GM12878 (cell line): ENCODE data around the gene TCP11L1. TPM values are rescaled to one million over a fixed set of nuclear protein-coding genes. Genes with fewer than 3 reads are reported as not detected.

Experiments used
- ATAC-seq: fragments of 200-7000 bp; cut with Tn5 transposase; 3 replicates; pipeline ENCODE4 v1.9.1; 2020; ENCODE audit warnings: mild to moderate bottlenecking, moderate library complexity
- BruUV-seq: library from RNA; stranded (reverse); fragments of 400-500 nt; replicated peaks from 2 replicates; lab custom pipeline; 2021; lab: Mats Ljungman, UMichigan
- CTCF ChIA-PET: fragments of 300-600 bp; sonication (Branson Sonifier 250); formaldehyde crosslinking; extraction: SDS; loops from one replicate; lab custom pipeline; 2021; ENCODE audit warnings: inconsistent platforms; lab: Yijun Ruan, JAX
- POLR2A ChIA-PET: fragments of 350-600 bp; formaldehyde crosslinking; extraction: SDS; loops from one replicate; lab custom pipeline; 2021; ENCODE audit warnings: inconsistent platforms; lab: Charles Lee
- RAD21 ChIA-PET: fragments of 300-600 bp; sonication (Branson Sonifier 250); formaldehyde crosslinking; loops from one replicate; lab custom pipeline; 2023; ENCODE audit warnings: antibody characterized with exemption; ENCODE audit not compliant: unreplicated experiment; lab: Charles Lee
- SMC1A ChIA-PET: fragments of 300-600 bp; sonication (Branson Sonifier 250); formaldehyde crosslinking; loops from one replicate; lab custom pipeline; 2023; ENCODE audit not compliant: unreplicated experiment, uncharacterized antibody; lab: Charles Lee
- DNase-seq: peaks from one replicate; pipeline ENCODE4 v3.0.0-alpha.2; 2011; ENCODE audit warnings: low read depth, low spot score
- FAIRE-seq: peaks from 3 replicates; lab custom pipeline; 2011; peaks lifted over from hg19 to GRCh38; lab: Jason Lieb, UNC
- H2AFZ ChIP-seq: 2 replicates; pipeline ENCODE4 v1.6.0; 2011; ENCODE audit warnings: low read depth, low read length, control low read depth; ENCODE audit not compliant: control insufficient read depth
- H3K27ac ChIP-seq: 2 replicates; pipeline ENCODE4 v1.5.1; 2011; ENCODE audit warnings: control low read depth; ENCODE audit not compliant: control insufficient read depth, insufficient read depth
- H3K27me3 ChIP-seq, 2 experiments: replicated peaks in 1 of 2; 2 replicates each; pipeline versions ENCODE4 v1.6.0 to v1.6.1; 2011; ENCODE audit warnings: low read length in 1 of 2; ENCODE audit not compliant: control insufficient read depth in 2 of 2, insufficient read depth in 2 of 2
- H3K36me3 ChIP-seq, 2 experiments: 2 replicates each; pipeline ENCODE4 v1.5.1; 2011; ENCODE audit warnings: low read length in 1 of 2; ENCODE audit not compliant: control insufficient read depth in 2 of 2, insufficient read depth in 2 of 2
- H3K4me1 ChIP-seq: 2 replicates; pipeline ENCODE4 v1.6.1; 2011; ENCODE audit warnings: mild to moderate bottlenecking, low read length, moderate library complexity, mixed read lengths; ENCODE audit not compliant: control insufficient read depth, insufficient read depth
- H3K4me2 ChIP-seq: 2 replicates; pipeline ENCODE4 v1.6.0; 2011; ENCODE audit warnings: control low read depth; ENCODE audit not compliant: control insufficient read depth, insufficient read depth
- H3K4me3 ChIP-seq: fragments of 200-600 bp; sonication (generic); 2 replicates; pipeline ENCODE4 v1.5.1; 2016
- H3K79me2 ChIP-seq: 2 replicates; pipeline ENCODE4 v1.6.0; 2011; ENCODE audit warnings: low read length; ENCODE audit not compliant: control insufficient read depth, insufficient read depth
- H3K9ac ChIP-seq: 2 replicates; pipeline ENCODE4 v1.8.0; 2011; ENCODE audit warnings: low read length, control low read depth, mixed read lengths; ENCODE audit not compliant: control insufficient read depth, insufficient read depth
- H3K9me3 ChIP-seq: replicated peaks from 3 replicates; pipeline ENCODE4 v1.5.1; 2011; ENCODE audit warnings: mild to moderate bottlenecking, low read length; ENCODE audit not compliant: control insufficient read depth, insufficient read depth
- H4K20me1 ChIP-seq: 2 replicates; pipeline ENCODE4 v1.6.0; 2011; ENCODE audit not compliant: control insufficient read depth, insufficient read depth
- CBX5 ChIP-seq: sonication (generic); IDR thresholded peaks from 2 replicates; pipeline ENCODE4 v1.6.1; 2016; ENCODE audit warnings: low read depth, moderate library complexity, mild to moderate bottlenecking, inconsistent platforms
- EZH2 ChIP-seq: IDR thresholded peaks from 2 replicates; pipeline ENCODE4 v1.6.1; 2012; ENCODE audit warnings: low read depth, mild to moderate bottlenecking, control low read depth, inconsistent platforms, low read length, borderline replicate concordance; ENCODE audit not compliant: control insufficient read depth
- FOXK2 ChIP-seq: fragments of 450-650 bp; IDR thresholded peaks from 2 replicates; pipeline ENCODE4 v1.6.1; 2017; ENCODE audit warnings: mild to moderate bottlenecking, moderate library complexity
- FOXM1 ChIP-seq: IDR thresholded peaks from 2 replicates; pipeline ENCODE4 v1.6.1; 2012; ENCODE audit warnings: low read depth, mild to moderate bottlenecking, inconsistent platforms, low read length, moderate library complexity
- GABPA ChIP-seq: IDR thresholded peaks from 2 replicates; pipeline ENCODE4 v1.6.1; 2014; ENCODE audit warnings: antibody characterized with exemption, low read depth, mild to moderate bottlenecking, inconsistent platforms
- KDM1A ChIP-seq: fragments of 200-600 bp; sonication (generic); IDR thresholded peaks from 2 replicates; pipeline ENCODE4 v1.6.1; 2016; ENCODE audit warnings: borderline replicate concordance
- NR2F1 ChIP-seq: fragments of 450-650 bp; conservative IDR thresholded peaks from 2 replicates; pipeline ENCODE4 v1.6.1; 2017; ENCODE audit warnings: mild to moderate bottlenecking
- POLR2AphosphoS2 ChIP-seq: IDR thresholded peaks from 2 replicates; pipeline ENCODE4 v1.6.1; 2011; ENCODE audit warnings: low read depth, mild to moderate bottlenecking, low read length, improper control_type of control experiment, moderate library complexity
- POU2F2 ChIP-seq: IDR thresholded peaks from 3 replicates; pipeline ENCODE4 v1.6.1; 2011; ENCODE audit warnings: low read depth, mild to moderate bottlenecking, low read length, borderline replicate concordance
- SREBF1 ChIP-seq: IDR thresholded peaks from 2 replicates; pipeline ENCODE4 v1.6.1; 2012; ENCODE audit warnings: mild to moderate bottlenecking, low read length
- STAT3 ChIP-seq: IDR thresholded peaks from 2 replicates; pipeline ENCODE4 v1.6.1; 2011; ENCODE audit warnings: low read depth, low read length, improper control_type of control experiment
- ZBED1 ChIP-seq: IDR thresholded peaks from 2 replicates; pipeline ENCODE4 v1.6.1; 2016; ENCODE audit warnings: borderline replicate concordance
- ZNF24 ChIP-seq: fragments of 450-650 bp; IDR thresholded peaks from 2 replicates; pipeline ENCODE4 v1.6.1; 2017; ENCODE audit warnings: antibody characterized with exemption, mild to moderate bottlenecking
- WGBS: methylation state at CpG from one replicate; pipeline ENCODE4 v1.1.6; 2016; ENCODE audit warnings: low lambda C conversion rate; ENCODE audit not compliant: insufficient replicate concordance, insufficient coverage; ENCODE audit errors: missing lambda C conversion rate; 5-methylcytosine and 5-hydroxymethylcytosine counted together
- in situ Hi-C: fragments of 300-500 bp; cut with MboI; formaldehyde crosslinking; loops from 9 replicates; pipeline ENCODE4 v1.14.3; 2018; ENCODE audit warnings: mixed read lengths
- intact Hi-C: fragments of 100-400 bp; cut with micrococcal nuclease; formaldehyde crosslinking; loops from one replicate; pipeline ENCODE4 v1.14.2; 2022; ENCODE audit not compliant: unreplicated experiment
- polyA plus RNA-seq, 11 experiments: library from polyadenylated mRNA; depleted of rRNA in 4 of 11; unstranded in 6 of 11; stranded (reverse) in 5 of 11; fragments of >200 nt; fragmentation: Nextera tagmentation in 4 of 11; fragmentation: Illumina TruSeq in 1 of 11; extraction: Ambion mirVana in 4 of 11; extraction: Trizol in 1 of 11; gene quantifications; 1 replicate in 1 of 11; 2 replicates in 10 of 11; pipeline versions ENCODE4 v1.2.1 to v1.2.3, GENCODE V29; 2011 to 2016; ENCODE audit warnings: inconsistent platforms in 2 of 11, missing spikeins in 2 of 11, low read depth in 1 of 11
- total RNA-seq, 4 experiments: library from RNA; depleted of rRNA in 3 of 4; stranded (reverse); fragments of >200 nt in 3 of 4; fragmentation: Illumina TruSeq in 1 of 4; extraction: Trizol in 1 of 4; gene quantifications; 2 replicates each; pipeline versions ENCODE4 v1.2.1 to v1.2.3, GENCODE V29; 2013 to 2021
- TF ChIP-seq, protein P1 (sequence below): fragments of 150-350 bp; IDR thresholded peaks from 2 replicates; pipeline ENCODE4 v1.6.1; 2014; ENCODE audit warnings: mild to moderate bottlenecking, low read depth, low read length
- TF ChIP-seq, protein P2 (sequence below): IDR thresholded peaks from 2 replicates; pipeline ENCODE4 v1.6.1; 2011; ENCODE audit warnings: mild to moderate bottlenecking, low read depth, low read length, moderate library complexity; ENCODE audit not compliant: insufficient replicate concordance

The TCP11L1 gene
- total and polyA plus RNA-seq, 10 of the 15 experiments (the other 5 are each of a cell fraction or from before 2014, with no cell fraction given): 5.3 to 15.7 (median 13.0) TPM

DNA sequence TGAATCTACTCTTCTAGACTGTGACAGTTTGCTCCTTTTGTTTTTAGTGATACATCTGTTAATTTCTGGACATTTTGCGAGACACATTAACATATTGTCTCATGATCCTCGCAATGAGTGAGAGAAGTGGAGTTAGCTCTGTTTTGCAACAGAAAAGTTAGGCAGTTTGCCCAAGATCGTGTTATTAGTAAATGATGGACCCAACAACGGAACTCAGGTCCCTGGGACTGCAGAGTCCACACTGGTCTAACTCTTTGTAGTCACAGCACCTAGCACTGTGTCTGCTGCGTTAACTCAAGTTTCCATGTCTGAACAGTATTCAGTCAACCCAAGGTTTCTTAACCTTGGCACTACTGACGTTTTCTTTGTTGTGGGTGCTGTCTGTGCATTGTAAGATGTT is 20.5 kb upstream of the TCP11L1 start:
- no peak overlapping the region for H3K27ac ChIP-seq
- intact Hi-C loops: no loop called here
- TF ChIP-seq STAT3 (no peak), ZBED1 (no peak), EZH2 (no peak), FOXM1 (no peak), FOXK2 (no peak), NR2F1 (no peak)
- TF ChIP-seq, all 136 proteins: peak for 0
- ChIA-PET SMC1A (no interaction called here), RAD21 (interaction anchor here (0.5 kb wide), 1 partner anchor 212 kb away, joined by 3 read pairs; no protein-coding TSS in a partner anchor), POLR2A (no interaction called here), CTCF (no interaction called here)
- Histone ChIP-seq H3K4me1 (no peaks in the 10 kb centered on the region), H2AFZ (no peak overlapping the region), H3K9me3 (no peaks in the 10 kb centered on the region; the same call in 2 of the 3 replicates), H3K4me3 (no peak overlapping the region), H3K79me2 (no peaks in the 10 kb centered on the region), H3K36me3 (no peaks in the 10 kb centered on the region), H3K27me3 (peaks cover 0 to 5% of the 10 kb centered on the region in 2 experiments; a peak in 2 of 4 replicates), H3K9ac (no peak overlapping the region), H4K20me1 (no peaks in the 10 kb centered on the region), H3K4me2 (no peak overlapping the region)
- BruUV-seq: no TSS peak
- ATAC-seq: no peak
- WGBS: 30% methylated on average over 6 of the region's 6 CpGs
- in situ Hi-C loops: no loop called here
- FAIRE-seq: no peak
- no peak for DNase-seq

DNA sequence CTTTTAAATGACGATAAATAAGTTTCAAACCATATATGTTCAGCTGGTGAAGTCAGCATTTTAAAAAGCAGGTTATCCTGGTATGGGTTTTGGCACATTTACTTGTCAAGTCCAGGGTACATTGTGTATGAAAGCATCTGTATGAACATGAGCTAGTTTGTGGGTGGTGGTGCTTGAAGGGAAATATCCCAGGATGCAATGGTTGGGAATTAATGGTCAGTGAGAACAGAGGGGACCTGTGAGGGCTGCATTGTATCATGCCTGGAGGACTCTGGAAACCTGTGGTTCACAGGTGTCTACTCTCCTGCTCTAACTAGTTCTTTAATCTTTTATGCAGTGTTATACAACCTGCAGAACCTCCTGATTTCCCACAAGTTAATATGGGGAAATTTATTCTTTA is 17.9 kb upstream of the TCP11L1 start:
- Histone ChIP-seq H4K20me1 (no peaks in the 10 kb centered on the region), H3K9ac (no peak overlapping the region), H3K27ac (no peak overlapping the region), H3K27me3 (no peaks in the 10 kb centered on the region; a peak in 1 of 4 replicates), H3K4me3 (no peak overlapping the region), H2AFZ (no peak overlapping the region), H3K4me1 (no peaks in the 10 kb centered on the region), H3K36me3 (no peaks in the 10 kb centered on the region), H3K79me2 (no peaks in the 10 kb centered on the region), H3K4me2 (no peak overlapping the region), H3K9me3 (no peaks in the 10 kb centered on the region)
- in situ Hi-C loops (no loop called here), intact Hi-C loops (no loop called here)
- FAIRE-seq (no peak), ATAC-seq (peak; percentile 38), DNase-seq (no peak)
- no TSS peak for BruUV-seq
- ChIA-PET RAD21 (interaction anchor here (1.4 to 2.6 kb wide), 6 partner anchors 10 to 213 kb away, joined by 4 to 8 read pairs (median 6); partner anchors contain the start of gene TCP11L1), SMC1A (interaction anchor here (0.8 to 3.5 kb wide), 9 partner anchors 10 to 212 kb away, joined by 3 to 18 read pairs (median 6); partner anchors contain the start of gene TCP11L1), POLR2A (interaction anchor here (0.6 to 2.7 kb wide), 3 partner anchors 18 to 43 kb away, joined by 3 to 9 read pairs (median 6); partner anchors contain the start of gene TCP11L1), CTCF (interaction anchor here (0.7 to 2.5 kb wide), 9 partner anchors 10 to 213 kb away, joined by 3 to 14 read pairs (median 4); no protein-coding TSS in a partner anchor)
- TF ChIP-seq SREBF1 (no peak), CBX5 (no peak), GABPA (no peak), ZNF24 (no peak), POU2F2 (no peak), KDM1A (no peak), POLR2AphosphoS2 (no peak)
- TF ChIP-seq, protein P1, sequence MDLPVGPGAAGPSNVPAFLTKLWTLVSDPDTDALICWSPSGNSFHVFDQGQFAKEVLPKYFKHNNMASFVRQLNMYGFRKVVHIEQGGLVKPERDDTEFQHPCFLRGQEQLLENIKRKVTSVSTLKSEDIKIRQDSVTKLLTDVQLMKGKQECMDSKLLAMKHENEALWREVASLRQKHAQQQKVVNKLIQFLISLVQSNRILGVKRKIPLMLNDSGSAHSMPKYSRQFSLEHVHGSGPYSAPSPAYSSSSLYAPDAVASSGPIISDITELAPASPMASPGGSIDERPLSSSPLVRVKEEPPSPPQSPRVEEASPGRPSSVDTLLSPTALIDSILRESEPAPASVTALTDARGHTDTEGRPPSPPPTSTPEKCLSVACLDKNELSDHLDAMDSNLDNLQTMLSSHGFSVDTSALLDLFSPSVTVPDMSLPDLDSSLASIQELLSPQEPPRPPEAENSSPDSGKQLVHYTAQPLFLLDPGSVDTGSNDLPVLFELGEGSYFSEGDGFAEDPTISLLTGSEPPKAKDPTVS: no peak
- TF ChIP-seq, protein P2, sequence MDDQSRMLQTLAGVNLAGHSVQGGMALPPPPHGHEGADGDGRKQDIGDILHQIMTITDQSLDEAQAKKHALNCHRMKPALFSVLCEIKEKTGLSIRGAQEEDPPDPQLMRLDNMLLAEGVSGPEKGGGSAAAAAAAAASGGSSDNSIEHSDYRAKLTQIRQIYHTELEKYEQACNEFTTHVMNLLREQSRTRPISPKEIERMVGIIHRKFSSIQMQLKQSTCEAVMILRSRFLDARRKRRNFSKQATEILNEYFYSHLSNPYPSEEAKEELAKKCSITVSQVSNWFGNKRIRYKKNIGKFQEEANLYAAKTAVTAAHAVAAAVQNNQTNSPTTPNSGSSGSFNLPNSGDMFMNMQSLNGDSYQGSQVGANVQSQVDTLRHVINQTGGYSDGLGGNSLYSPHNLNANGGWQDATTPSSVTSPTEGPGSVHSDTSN: no peak
- WGBS: 56% methylated on average over 1 of the region's 1 CpG
